NOMO-1 treated with dmso at 0.1 percent for 144 hours (cell line): ENCODE data around the gene TRHDE.
"Not testable (repeated sequence)": the region's sequence is repeated elsewhere in the genome, so short reads cannot be mapped to it uniquely, and the experiment has no call there.

ENCODE experiments used
- DNase-seq: peaks from one replicate; lab custom pipeline; 2025; ENCODE audit not compliant: unreplicated experiment; lab: John Stamatoyannopoulos, UW

Gene TRHDE

GRCh38 chr12:72610854-72611358 lies 338.7 kb downstream of the TRHDE start:
- DNase-seq = no peak

GRCh38 chr12:72612171-72612570 lies 340.0 kb downstream of the TRHDE start:
- no peak for DNase-seq

GRCh38 chr12:72618764-72619163 lies 346.6 kb downstream of the TRHDE start:
- DNase-seq = no peak

GRCh38 chr12:72622556-72622955 lies 350.4 kb downstream of the TRHDE start:
- DNase-seq = no peak

- no peak for DNase-seq
Observed at GRCh38 chr12:72631926-72632685, 359.9 kb downstream of the TRHDE start.

GRCh38 chr12:72642706-72643105 lies 370.5 kb downstream of the TRHDE start:
- no peak for DNase-seq

GRCh38 chr12:72647139-72647538 lies 375.0 kb downstream of the TRHDE start:
- no peak for DNase-seq

- no peak for DNase-seq
Observed at GRCh38 chr12:72658615-72659014, 386.4 kb downstream of the TRHDE start.

GRCh38 chr12:72660174-72660573 lies 388.0 kb downstream of the TRHDE start:
- DNase-seq = not testable (repeated sequence)

GRCh38 chr12:72673853-72674252 lies 401.7 kb downstream of the TRHDE start:
- no peak for DNase-seq

- DNase-seq = no peak
Observed at GRCh38 chr12:72676556-72676955, 404.4 kb downstream of the TRHDE start.

GRCh38 chr12:72677139-72677538 lies 405.0 kb downstream of the TRHDE start:
- DNase-seq = no peak

GRCh38 chr12:72677846-72678245 lies 405.7 kb downstream of the TRHDE start:
- DNase-seq = no peak

- no peak for DNase-seq
Observed at GRCh38 chr12:72679147-72679757, 407.1 kb downstream of the TRHDE start.

GRCh38 chr12:72681028-72681427 lies 408.9 kb downstream of the TRHDE start:
- no peak for DNase-seq

- DNase-seq = no peak
Observed at GRCh38 chr12:72684491-72684890, 412.3 kb downstream of the TRHDE start.

- DNase-seq = no peak
Observed at GRCh38 chr12:72692338-72692737, 420.2 kb downstream of the TRHDE start.

- DNase-seq = no peak
Observed at GRCh38 chr12:72694193-72694592, 422.0 kb downstream of the TRHDE start.

GRCh38 chr12:72699362-72699761 lies 427.2 kb downstream of the TRHDE start:
- DNase-seq = no peak

- DNase-seq = not testable (repeated sequence)
Observed at GRCh38 chr12:72712025-72712424, 439.9 kb downstream of the TRHDE start.

- DNase-seq = no peak
Observed at GRCh38 chr12:72716221-72716620, 444.1 kb downstream of the TRHDE start.

- no peak for DNase-seq
Observed at GRCh38 chr12:72717036-72717435, 444.9 kb downstream of the TRHDE start.
